Activated naive CD8-positive, alpha-beta T cell treated with anti-CD3 and anti-CD28 coated beads, Interleukin-2, amount 50 U/mL, for 24 hours (primary cell): ENCODE data around the gene ADAMTSL3.

Source experiments
- ATAC-seq: fragments of 150-1000 bp; cut with Tn5 transposase; one replicate; pipeline ENCODE4 v1.10.0; 2021
- DNase-seq: peaks from one replicate; pipeline ENCODE4 v3.0.0; 2021
- H3K27ac Mint-ChIP-seq: one replicate; pipeline ENCODE4 v1.8.0; 2021; ENCODE audit warnings: mild to moderate bottlenecking, mixed read lengths
- H3K27me3 Mint-ChIP-seq: one replicate; pipeline ENCODE4 v1.8.0; 2021; ENCODE audit warnings: mixed read lengths
- H3K36me3 Mint-ChIP-seq: one replicate; pipeline ENCODE4 v1.8.0; 2021; ENCODE audit warnings: low read depth, mixed read lengths
- H3K4me1 Mint-ChIP-seq: one replicate; pipeline ENCODE4 v1.8.0; 2021; ENCODE audit warnings: mixed read lengths
- H3K4me3 Mint-ChIP-seq: one replicate; pipeline ENCODE4 v1.8.0; 2021; ENCODE audit warnings: mild to moderate bottlenecking, moderate library complexity, mixed read lengths
- H3K9me3 Mint-ChIP-seq: one replicate; pipeline ENCODE4 v1.8.0; 2021; ENCODE audit warnings: mixed read lengths

The ADAMTSL3 gene

GRCh38 chr15:83904107-83905040, 250.5 kb downstream of the ADAMTSL3 start:
- Mint-ChIP-seq H3K27me3 (peaks cover 4% of the 10 kb centered on the region), H3K36me3 (no peaks in the 10 kb centered on the region), H3K27ac (no peak overlapping the region), H3K4me1 (no peaks in the 10 kb centered on the region), H3K4me3 (no peak overlapping the region), H3K9me3 (no peaks in the 10 kb centered on the region)
- no peak for DNase-seq
- ATAC-seq, result no peak

- Mint-ChIP-seq H3K4me3 (no peak overlapping the region), H3K27ac (no peak overlapping the region), H3K27me3 (peaks cover 8% of the 10 kb centered on the region), H3K9me3 (no peaks in the 10 kb centered on the region), H3K4me1 (no peaks in the 10 kb centered on the region), H3K36me3 (no peaks in the 10 kb centered on the region)
- no peak for DNase-seq
- ATAC-seq, result no peak
Measured at GRCh38 chr15:83905556-83906273, 251.8 kb downstream of the ADAMTSL3 start.

GRCh38 chr15:83911345-83911744, 257.4 kb downstream of the ADAMTSL3 start:
- DNase-seq (no peak), ATAC-seq (no peak)
- Mint-ChIP-seq H3K27me3 (peaks cover 3% of the 10 kb centered on the region), H3K27ac (no peak overlapping the region), H3K4me1 (no peaks in the 10 kb centered on the region), H3K9me3 (no peaks in the 10 kb centered on the region), H3K4me3 (no peak overlapping the region), H3K36me3 (no peaks in the 10 kb centered on the region)

- no peak for DNase-seq
- peaks cover 5% of the 10 kb centered on the region for H3K27me3 Mint-ChIP-seq
- H3K27ac Mint-ChIP-seq, result no peak overlapping the region
- no peaks in the 10 kb centered on the region for H3K36me3 Mint-ChIP-seq
- H3K9me3 Mint-ChIP-seq, result no peaks in the 10 kb centered on the region
- no peaks in the 10 kb centered on the region for H3K4me1 Mint-ChIP-seq
- no peak for ATAC-seq
- no peak overlapping the region for H3K4me3 Mint-ChIP-seq
Measured at GRCh38 chr15:83912343-83912742, 258.4 kb downstream of the ADAMTSL3 start.

GRCh38 chr15:83913034-83913632, 259.2 kb downstream of the ADAMTSL3 start:
- no peak for DNase-seq
- H3K4me1 Mint-ChIP-seq, result peaks cover under 1% of the 10 kb centered on the region
- no peak for ATAC-seq
- no peak overlapping the region for H3K4me3 Mint-ChIP-seq
- H3K36me3 Mint-ChIP-seq, result no peaks in the 10 kb centered on the region
- no peak overlapping the region for H3K27ac Mint-ChIP-seq
- no peaks in the 10 kb centered on the region for H3K9me3 Mint-ChIP-seq
- peaks cover 5% of the 10 kb centered on the region for H3K27me3 Mint-ChIP-seq

- Mint-ChIP-seq H3K27me3 (peaks cover 4% of the 10 kb centered on the region), H3K4me1 (peaks cover 17% of the 10 kb centered on the region), H3K9me3 (no peaks in the 10 kb centered on the region), H3K27ac (no peak overlapping the region), H3K36me3 (no peaks in the 10 kb centered on the region), H3K4me3 (no peak overlapping the region)
- no peak for ATAC-seq
- no peak for DNase-seq
Measured at GRCh38 chr15:83914906-83915305, 261.0 kb downstream of the ADAMTSL3 start.

GRCh38 chr15:83917432-83917831, 263.5 kb downstream of the ADAMTSL3 start:
- DNase-seq, result no peak
- Mint-ChIP-seq H3K4me1 (peaks cover 20% of the 10 kb centered on the region), H3K9me3 (no peaks in the 10 kb centered on the region)

GRCh38 chr15:83918011-83918410, 264.1 kb downstream of the ADAMTSL3 start:
- H3K27me3 Mint-ChIP-seq, result peaks cover 4% of the 10 kb centered on the region
- no peaks in the 10 kb centered on the region for H3K36me3 Mint-ChIP-seq
- H3K4me1 Mint-ChIP-seq, result peaks cover 20% of the 10 kb centered on the region
- no peak for DNase-seq
- no peaks in the 10 kb centered on the region for H3K9me3 Mint-ChIP-seq
- no peak for ATAC-seq
- H3K4me3 Mint-ChIP-seq, result no peak overlapping the region
- H3K27ac Mint-ChIP-seq, result no peak overlapping the region

More at GRCh38 chr15:83917432-83917831, 263.5 kb downstream of the ADAMTSL3 start:
- Mint-ChIP-seq H3K36me3 (no peaks in the 10 kb centered on the region), H3K27ac (no peak overlapping the region), H3K4me3 (no peak overlapping the region), H3K27me3 (peaks cover 2% of the 10 kb centered on the region)
- ATAC-seq, result no peak

- Mint-ChIP-seq H3K4me1 (peaks cover 20% of the 10 kb centered on the region), H3K27ac (peak overlapping the region; percentile 33), H3K4me3 (no peak overlapping the region), H3K9me3 (no peaks in the 10 kb centered on the region), H3K27me3 (peaks cover 4% of the 10 kb centered on the region), H3K36me3 (no peaks in the 10 kb centered on the region)
- ATAC-seq (peak; percentile 89), DNase-seq (peak; percentile 20)
Measured at GRCh38 chr15:83919319-83919830, 265.5 kb downstream of the ADAMTSL3 start.

- Mint-ChIP-seq H3K27ac (no peak overlapping the region), H3K4me1 (peaks cover 20% of the 10 kb centered on the region), H3K36me3 (no peaks in the 10 kb centered on the region), H3K4me3 (no peak overlapping the region), H3K9me3 (no peaks in the 10 kb centered on the region), H3K27me3 (peaks cover 4% of the 10 kb centered on the region)
- ATAC-seq (no peak), DNase-seq (no peak)
Measured at GRCh38 chr15:83919978-83920510, 266.1 kb downstream of the ADAMTSL3 start.

GRCh38 chr15:83922649-83923294, 268.8 kb downstream of the ADAMTSL3 start:
- ATAC-seq (no peak), DNase-seq (no peak)
- Mint-ChIP-seq H3K36me3 (no peaks in the 10 kb centered on the region), H3K27me3 (peaks cover 2% of the 10 kb centered on the region), H3K27ac (no peak overlapping the region), H3K9me3 (no peaks in the 10 kb centered on the region), H3K4me3 (no peak overlapping the region), H3K4me1 (peaks cover 20% of the 10 kb centered on the region)

GRCh38 chr15:83926116-83926515, 272.2 kb downstream of the ADAMTSL3 start:
- Mint-ChIP-seq H3K36me3 (no peaks in the 10 kb centered on the region), H3K4me1 (peaks cover 12% of the 10 kb centered on the region), H3K9me3 (no peaks in the 10 kb centered on the region), H3K4me3 (no peak overlapping the region), H3K27me3 (peaks cover 12% of the 10 kb centered on the region), H3K27ac (no peak overlapping the region)
- ATAC-seq (no peak), DNase-seq (no peak)

GRCh38 chr15:83927704-83928391, 273.9 kb downstream of the ADAMTSL3 start:
- ATAC-seq (no peak), DNase-seq (no peak)
- Mint-ChIP-seq H3K4me1 (peaks cover 12% of the 10 kb centered on the region), H3K4me3 (no peak overlapping the region), H3K27me3 (peaks cover 9% of the 10 kb centered on the region), H3K36me3 (no peaks in the 10 kb centered on the region), H3K9me3 (peaks cover under 1% of the 10 kb centered on the region), H3K27ac (no peak overlapping the region)
